ENCODE results near the gene CCDC148.

The CCDC148 gene

DNA sequence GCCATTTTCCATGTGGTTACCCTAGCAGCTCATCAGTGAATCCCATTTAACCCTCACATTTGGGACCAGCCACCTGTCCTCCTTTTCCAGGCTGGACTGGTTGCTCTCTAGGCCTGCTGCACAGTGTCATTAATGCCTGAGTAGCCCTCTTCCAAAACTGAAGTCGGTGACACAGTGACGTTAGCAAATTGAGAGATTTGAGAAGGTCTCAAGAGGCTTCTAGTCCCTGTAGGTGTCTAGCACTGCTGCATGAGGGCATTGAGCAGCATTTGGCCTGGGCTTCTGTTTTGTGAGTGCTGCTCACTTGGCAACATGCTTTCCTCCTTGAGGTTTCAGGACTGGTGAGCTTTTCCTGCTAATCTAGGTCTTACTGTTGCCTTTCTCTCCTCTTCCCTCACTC is 36.9 kb upstream of the CCDC148 start:
- Histone ChIP-seq H3K4me1 (no peaks in the 10 kb centered on the region), H3K27me3 (no peaks in the 10 kb centered on the region), H3K9me3 (no peaks in the 10 kb centered on the region), H3K36me3 (no peaks in the 10 kb centered on the region), H3K4me3 (ENCODE audit: low read depth, low read length) (no peak overlapping the region)
- DNase-seq: no peak
- no peak for TF ChIP-seq CTCF (IDR thresholded peaks at IDR 0.05; ENCODE audit: low read depth, low read length)

- no peak for DNase-seq
- H3K27me3 ChIP-seq: no peaks in the 10 kb centered on the region
- TF ChIP-seq CTCF (IDR thresholded peaks at IDR 0.05; ENCODE audit: low read depth, low read length): no peak
- no peaks in the 10 kb centered on the region for H3K36me3 ChIP-seq
- H3K4me1 ChIP-seq: no peaks in the 10 kb centered on the region
- no peak overlapping the region for H3K4me3 ChIP-seq (ENCODE audit: low read depth, low read length)
- no peaks in the 10 kb centered on the region for H3K9me3 ChIP-seq
Observed at GRCh38 chr2:158491072-158491471, 34.5 kb upstream of the CCDC148 start.

DNA sequence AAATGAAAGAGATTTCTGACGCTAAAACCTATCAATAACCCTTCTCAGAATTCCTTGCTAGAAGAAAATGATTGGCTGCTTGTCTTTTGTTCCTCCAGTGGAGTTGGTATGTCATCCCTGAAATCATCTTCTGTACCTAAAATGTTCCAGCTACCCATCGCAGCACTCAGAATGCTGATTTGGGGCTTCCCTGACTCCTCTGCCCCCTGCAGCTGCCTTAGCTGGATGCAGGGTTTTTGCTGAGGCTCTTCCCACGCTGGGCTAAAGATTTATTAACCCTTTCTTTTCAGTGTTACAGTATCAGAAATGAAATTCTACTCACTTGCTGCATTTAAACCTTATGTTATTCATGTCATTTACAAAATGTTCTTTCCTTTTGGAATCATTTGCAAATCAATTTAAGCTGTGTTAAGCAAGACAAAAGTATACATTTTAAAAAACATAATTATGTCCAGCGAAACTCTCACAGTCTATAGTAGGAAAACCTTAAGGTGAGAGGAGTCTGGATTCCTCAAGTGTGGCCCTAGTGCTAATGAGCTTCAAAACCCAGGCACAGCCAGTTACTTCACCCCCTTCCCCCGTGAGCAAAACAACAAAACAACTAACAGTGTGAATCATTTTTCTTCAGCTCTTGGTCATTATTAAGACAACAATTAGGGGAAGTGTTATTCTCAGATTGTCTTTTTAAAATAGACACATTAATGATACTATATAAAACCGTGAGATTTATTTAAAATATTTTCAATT is 33.0 kb upstream of the CCDC148 start:
- no peaks in the 10 kb centered on the region for H3K4me1 ChIP-seq
- no peaks in the 10 kb centered on the region for H3K36me3 ChIP-seq
- no peak overlapping the region for H3K4me3 ChIP-seq (ENCODE audit: low read depth, low read length)
- H3K27me3 ChIP-seq: no peaks in the 10 kb centered on the region
- no peaks in the 10 kb centered on the region for H3K9me3 ChIP-seq
- no peak for TF ChIP-seq CTCF (IDR thresholded peaks at IDR 0.05; ENCODE audit: low read depth, low read length)
- DNase-seq: no peak

DNA sequence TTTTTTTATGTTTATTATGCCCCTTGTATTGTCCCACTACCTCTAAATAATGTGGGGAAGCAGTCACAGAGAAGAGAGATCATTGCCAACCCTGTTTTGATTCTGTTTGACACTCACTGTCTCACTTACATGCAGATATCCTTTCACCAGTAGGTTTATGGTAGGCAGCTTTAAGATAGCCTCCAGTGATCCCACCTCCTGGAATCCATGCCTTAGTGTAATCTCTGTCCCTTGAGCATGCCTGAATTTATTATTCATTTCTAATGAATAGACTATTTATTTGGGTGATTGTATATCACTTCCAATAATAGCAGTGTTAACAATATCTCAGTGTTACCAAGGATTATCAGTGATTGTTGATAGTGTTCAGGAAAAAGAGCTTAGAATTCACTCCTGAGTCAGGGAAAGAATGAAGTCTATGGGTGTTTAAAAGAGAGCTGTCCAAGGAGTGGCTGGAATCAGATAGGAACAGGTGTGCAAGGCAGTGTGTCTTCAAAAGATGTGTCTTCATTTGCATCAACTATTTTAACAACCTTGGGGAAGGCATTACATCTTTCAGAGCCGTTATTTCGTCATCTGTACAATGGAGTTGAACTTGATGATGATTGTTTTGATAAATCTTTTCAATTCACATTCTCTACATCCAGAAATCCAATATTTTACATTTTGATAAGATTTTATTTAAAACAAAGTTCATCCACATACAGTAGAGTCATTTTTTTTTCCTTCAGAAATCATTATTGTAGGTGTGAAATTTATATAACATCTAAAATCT is 32.1 kb upstream of the CCDC148 start:
- Histone ChIP-seq H3K4me1 (no peaks in the 10 kb centered on the region), H3K27me3 (no peaks in the 10 kb centered on the region), H3K9me3 (no peaks in the 10 kb centered on the region), H3K36me3 (no peaks in the 10 kb centered on the region), H3K4me3 (ENCODE audit: low read depth, low read length) (no peak overlapping the region)
- no peak for TF ChIP-seq CTCF (IDR thresholded peaks at IDR 0.05; ENCODE audit: low read depth, low read length)
- no peak for DNase-seq

GRCh38 chr2:158487419-158487818 is 30.9 kb upstream of the CCDC148 start:
- no peaks in the 10 kb centered on the region for H3K36me3 ChIP-seq
- no peaks in the 10 kb centered on the region for H3K9me3 ChIP-seq
- H3K4me3 ChIP-seq (ENCODE audit: low read depth, low read length): no peak overlapping the region
- no peaks in the 10 kb centered on the region for H3K27me3 ChIP-seq
- no peak for TF ChIP-seq CTCF (IDR thresholded peaks at IDR 0.05; ENCODE audit: low read depth, low read length)
- no peak for DNase-seq
- H3K4me1 ChIP-seq: no peaks in the 10 kb centered on the region

GRCh38 chr2:158486970-158487325 is 30.4 kb upstream of the CCDC148 start:
- TF ChIP-seq CTCF (IDR thresholded peaks at IDR 0.05; ENCODE audit: low read depth, low read length): no peak

More at GRCh38 chr2:158486970-158487325, 30.4 kb upstream of the CCDC148 start:
- H3K9me3 ChIP-seq: no peaks in the 10 kb centered on the region
- no peaks in the 10 kb centered on the region for H3K36me3 ChIP-seq
- no peak for DNase-seq
- H3K4me1 ChIP-seq: no peaks in the 10 kb centered on the region
- H3K4me3 ChIP-seq (ENCODE audit: low read depth, low read length): no peak overlapping the region
- no peaks in the 10 kb centered on the region for H3K27me3 ChIP-seq

Measured in BE2C (cell line).